Activated CD4-positive, alpha-beta memory T cell treated with anti-CD3 and anti-CD28 coated beads, Interleukin-2, amount 10 ng/mL, durations not matched to agents 7 days and 5 days (primary cell): ENCODE results near the gene PDE7B. TPM values are rescaled to one million over a fixed set of nuclear protein-coding genes. Genes with fewer than 3 reads are reported as not detected.

Experiments used
- CTCF ChIA-PET: fragments of 350-600 bp; sonication (Branson Sonifier 250); formaldehyde crosslinking; loops from one replicate; lab custom pipeline; 2021; ENCODE audit warnings: antibody characterized with exemption, inconsistent platforms; lab: Charles Lee
- POLR2A ChIA-PET: fragments of 350-600 bp; sonication (Branson Sonifier 250); formaldehyde crosslinking; loops from one replicate; lab custom pipeline; 2021; ENCODE audit warnings: antibody characterized with exemption; lab: Charles Lee
- DNase-seq: peaks from one replicate; pipeline ENCODE4 v3.0.0-alpha.2; 2020
- H3K27ac Mint-ChIP-seq: one replicate; pipeline ENCODE4 v1.8.0; 2021; ENCODE audit warnings: mild to moderate bottlenecking, mixed read lengths
- H3K27me3 Mint-ChIP-seq: one replicate; pipeline ENCODE4 v1.8.0; 2021; ENCODE audit warnings: mixed read lengths
- H3K36me3 Mint-ChIP-seq: one replicate; pipeline ENCODE4 v1.8.0; 2021; ENCODE audit warnings: low read depth, mixed read lengths
- H3K4me1 Mint-ChIP-seq: one replicate; pipeline ENCODE4 v1.8.0; 2021; ENCODE audit warnings: mixed read lengths
- H3K4me3 Mint-ChIP-seq: one replicate; pipeline ENCODE4 v1.8.0; 2021; ENCODE audit warnings: mild to moderate bottlenecking, mixed read lengths
- H3K9me3 Mint-ChIP-seq: one replicate; pipeline ENCODE4 v1.8.0; 2021; ENCODE audit warnings: mixed read lengths
- total RNA-seq, 2 experiments: library from RNA; stranded (reverse); gene quantifications; one replicate each; pipeline ENCODE4 v1.2.3, GENCODE V29; 2021

Gene PDE7B
- total RNA-seq, 2 experiments from 2014 or later, result 0.68 to 0.95 TPM

- POLR2A ChIA-PET, result no interaction called here
- DNase-seq, result no peak
Measured at GRCh38 chr6:136181861-136182260, 330.4 kb downstream of the PDE7B start.

DNA sequence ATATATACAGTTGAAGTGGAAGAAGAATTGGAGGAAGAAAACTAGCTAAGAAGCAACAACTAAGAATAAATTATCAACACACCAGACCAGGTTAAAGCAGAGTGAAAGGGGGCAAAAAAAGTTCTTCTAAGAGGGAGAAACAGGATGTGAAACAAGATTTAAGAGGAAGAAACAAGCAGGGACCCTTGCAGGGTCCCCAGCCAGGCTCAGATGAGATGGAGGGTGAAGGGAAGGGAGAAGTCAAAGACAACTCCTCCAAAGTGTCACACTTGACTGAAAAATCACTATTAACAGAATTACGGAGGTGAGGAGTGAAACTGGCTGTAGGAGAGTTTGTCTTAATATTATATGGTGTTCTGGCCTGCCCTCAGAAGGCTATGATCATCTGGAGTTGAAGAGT is 333.2 kb downstream of the PDE7B start:
- H3K27ac Mint-ChIP-seq, result no peak overlapping the region
- ChIA-PET CTCF (no interaction called here), POLR2A (no interaction called here)
- H3K4me1 Mint-ChIP-seq, result no peaks in the 10 kb centered on the region
- no peaks in the 10 kb centered on the region for H3K36me3 Mint-ChIP-seq
- H3K9me3 Mint-ChIP-seq, result no peaks in the 10 kb centered on the region
- no peak overlapping the region for H3K4me3 Mint-ChIP-seq
- no peak for DNase-seq
- peaks cover 4% of the 10 kb centered on the region for H3K27me3 Mint-ChIP-seq

More at GRCh38 chr6:136181861-136182260, 330.4 kb downstream of the PDE7B start:
- Mint-ChIP-seq H3K27ac (no peak overlapping the region), H3K27me3 (peaks cover 12% of the 10 kb centered on the region), H3K36me3 (no peaks in the 10 kb centered on the region), H3K9me3 (no peaks in the 10 kb centered on the region), H3K4me1 (no peaks in the 10 kb centered on the region), H3K4me3 (no peak overlapping the region)
- CTCF ChIA-PET, result no interaction called here

DNA sequence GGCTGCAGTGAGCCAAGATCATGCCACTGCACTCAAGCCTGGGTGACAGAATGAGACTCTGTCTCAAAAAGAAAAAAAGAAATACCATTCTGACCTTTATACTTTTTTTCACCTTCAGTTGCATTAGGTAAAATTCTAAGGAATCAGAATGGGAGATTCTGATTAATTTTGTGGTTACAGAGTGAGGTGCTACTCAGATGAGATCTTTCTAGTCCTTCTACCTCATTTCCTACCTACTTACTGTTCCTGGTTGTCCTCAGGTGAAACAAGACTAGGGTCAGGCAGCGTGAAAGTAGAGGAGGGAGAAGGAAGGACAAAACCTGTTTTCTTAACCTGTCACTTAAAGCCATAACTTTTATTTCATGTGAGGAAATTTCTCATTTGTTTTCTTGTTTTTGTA is 334.9 kb downstream of the PDE7B start:
- Mint-ChIP-seq H3K36me3 (no peaks in the 10 kb centered on the region), H3K27ac (no peak overlapping the region), H3K4me1 (no peaks in the 10 kb centered on the region), H3K27me3 (peaks cover 8% of the 10 kb centered on the region), H3K4me3 (no peak overlapping the region), H3K9me3 (no peaks in the 10 kb centered on the region)
- ChIA-PET CTCF (no interaction called here), POLR2A (no interaction called here)
- DNase-seq, result no peak

DNA sequence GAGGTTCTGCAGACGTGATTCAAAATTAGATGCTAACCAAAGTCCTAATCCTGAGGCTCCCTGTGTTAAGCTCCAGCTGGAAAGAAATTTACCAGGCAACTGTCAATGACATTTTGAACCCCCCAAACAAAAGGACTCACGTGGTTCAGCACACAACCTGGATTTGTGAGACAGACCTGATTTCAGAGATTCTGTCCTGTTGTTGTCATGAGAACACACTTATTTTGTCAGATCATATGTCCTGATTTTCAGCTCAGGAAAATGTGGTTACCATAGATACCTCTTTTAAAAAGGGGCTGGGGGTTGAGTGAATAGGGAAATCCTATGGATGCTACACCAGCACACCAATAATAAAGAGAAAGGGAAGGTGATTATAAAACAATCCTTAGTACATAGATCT is 337.0 kb downstream of the PDE7B start:
- ChIA-PET CTCF (no interaction called here), POLR2A (no interaction called here)
- Mint-ChIP-seq H3K4me3 (no peak overlapping the region), H3K27ac (no peak overlapping the region), H3K36me3 (no peaks in the 10 kb centered on the region), H3K4me1 (no peaks in the 10 kb centered on the region), H3K27me3 (peaks cover 9% of the 10 kb centered on the region), H3K9me3 (no peaks in the 10 kb centered on the region)
- no peak for DNase-seq

- DNase-seq, result no peak
- Mint-ChIP-seq H3K4me3 (no peak overlapping the region), H3K4me1 (no peaks in the 10 kb centered on the region), H3K27me3 (peaks cover 11% of the 10 kb centered on the region), H3K36me3 (no peaks in the 10 kb centered on the region), H3K9me3 (no peaks in the 10 kb centered on the region), H3K27ac (no peak overlapping the region)
- CTCF ChIA-PET, result no interaction called here
- POLR2A ChIA-PET, result no interaction called here
Measured at GRCh38 chr6:136189104-136189503, 337.6 kb downstream of the PDE7B start.

GRCh38 chr6:136191606-136192312 is 340.3 kb downstream of the PDE7B start:
- Mint-ChIP-seq H3K4me3 (no peak overlapping the region), H3K27me3 (peaks cover 15% of the 10 kb centered on the region), H3K36me3 (no peaks in the 10 kb centered on the region), H3K9me3 (no peaks in the 10 kb centered on the region), H3K4me1 (no peaks in the 10 kb centered on the region), H3K27ac (no peak overlapping the region)
- ChIA-PET POLR2A (no interaction called here), CTCF (no interaction called here)
- no peak for DNase-seq

GRCh38 chr6:136192902-136193301 is 341.4 kb downstream of the PDE7B start:
- no peak overlapping the region for H3K4me3 Mint-ChIP-seq
- no peak for DNase-seq
- peaks cover 15% of the 10 kb centered on the region for H3K27me3 Mint-ChIP-seq
- no peaks in the 10 kb centered on the region for H3K9me3 Mint-ChIP-seq
- no peaks in the 10 kb centered on the region for H3K36me3 Mint-ChIP-seq
- CTCF ChIA-PET, result no interaction called here
- H3K27ac Mint-ChIP-seq, result no peak overlapping the region
- no peaks in the 10 kb centered on the region for H3K4me1 Mint-ChIP-seq
- POLR2A ChIA-PET, result no interaction called here

- no peak overlapping the region for H3K4me3 Mint-ChIP-seq
- no peak overlapping the region for H3K27ac Mint-ChIP-seq
- CTCF ChIA-PET, result interaction anchor here (1.0 kb wide), 1 partner anchor 25 kb away, joined by 3 read pairs; no protein-coding TSS in a partner anchor
- no peaks in the 10 kb centered on the region for H3K9me3 Mint-ChIP-seq
- POLR2A ChIA-PET, result no interaction called here
- DNase-seq, result no peak
- H3K27me3 Mint-ChIP-seq, result peaks cover 6% of the 10 kb centered on the region
- no peaks in the 10 kb centered on the region for H3K4me1 Mint-ChIP-seq
- H3K36me3 Mint-ChIP-seq, result no peaks in the 10 kb centered on the region
Measured at GRCh38 chr6:136201732-136202131, 350.2 kb downstream of the PDE7B start.

DNA sequence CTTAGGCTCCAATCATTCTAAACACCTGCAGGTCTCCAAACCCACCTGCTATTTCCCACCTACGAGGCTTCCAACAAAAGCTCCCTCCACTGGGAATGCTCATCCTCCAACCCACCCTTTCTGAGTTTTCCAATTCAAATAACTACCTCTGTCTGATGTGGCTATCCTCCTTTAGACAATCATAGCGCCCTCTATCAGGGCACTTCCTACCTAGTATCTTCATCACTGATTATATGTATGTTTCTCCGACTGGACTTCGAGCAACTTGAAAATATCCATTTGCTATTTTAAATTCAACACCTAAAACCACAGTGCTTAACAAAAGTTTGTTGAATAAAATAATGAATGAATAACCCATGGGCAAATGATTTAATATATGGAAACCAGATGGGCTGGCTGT is 357.3 kb downstream of the PDE7B start:
- ChIA-PET POLR2A (no interaction called here), CTCF (no interaction called here)
- Mint-ChIP-seq H3K27ac (no peak overlapping the region), H3K9me3 (no peaks in the 10 kb centered on the region), H3K36me3 (no peaks in the 10 kb centered on the region), H3K27me3 (peaks cover 2% of the 10 kb centered on the region), H3K4me3 (no peak overlapping the region), H3K4me1 (no peaks in the 10 kb centered on the region)
- no peak for DNase-seq

DNA sequence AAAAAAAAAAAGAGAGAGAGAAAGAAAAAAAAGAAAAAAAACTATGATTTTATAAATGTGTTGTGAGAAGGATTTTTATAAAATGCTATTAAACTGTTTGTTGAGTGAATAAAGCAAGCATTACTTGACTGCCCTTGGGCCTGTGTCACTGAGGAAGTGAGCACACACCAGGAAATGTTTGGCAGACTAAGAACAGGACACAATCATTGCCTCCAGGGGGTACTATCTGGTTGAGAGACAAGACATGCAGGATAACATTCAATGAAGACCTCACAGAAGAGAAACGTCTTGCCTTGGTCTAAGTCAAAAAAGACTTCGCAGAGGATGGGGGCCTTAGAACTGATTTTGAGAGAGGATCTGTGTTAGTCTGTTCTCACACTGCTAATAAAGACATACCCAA is 358.0 kb downstream of the PDE7B start:
- CTCF ChIA-PET, result no interaction called here
- no peak overlapping the region for H3K27ac Mint-ChIP-seq
- POLR2A ChIA-PET, result no interaction called here
- H3K9me3 Mint-ChIP-seq, result no peaks in the 10 kb centered on the region
- no peak for DNase-seq
- H3K27me3 Mint-ChIP-seq, result peaks cover 2% of the 10 kb centered on the region
- H3K36me3 Mint-ChIP-seq, result no peaks in the 10 kb centered on the region
- no peak overlapping the region for H3K4me3 Mint-ChIP-seq
- no peaks in the 10 kb centered on the region for H3K4me1 Mint-ChIP-seq

DNA sequence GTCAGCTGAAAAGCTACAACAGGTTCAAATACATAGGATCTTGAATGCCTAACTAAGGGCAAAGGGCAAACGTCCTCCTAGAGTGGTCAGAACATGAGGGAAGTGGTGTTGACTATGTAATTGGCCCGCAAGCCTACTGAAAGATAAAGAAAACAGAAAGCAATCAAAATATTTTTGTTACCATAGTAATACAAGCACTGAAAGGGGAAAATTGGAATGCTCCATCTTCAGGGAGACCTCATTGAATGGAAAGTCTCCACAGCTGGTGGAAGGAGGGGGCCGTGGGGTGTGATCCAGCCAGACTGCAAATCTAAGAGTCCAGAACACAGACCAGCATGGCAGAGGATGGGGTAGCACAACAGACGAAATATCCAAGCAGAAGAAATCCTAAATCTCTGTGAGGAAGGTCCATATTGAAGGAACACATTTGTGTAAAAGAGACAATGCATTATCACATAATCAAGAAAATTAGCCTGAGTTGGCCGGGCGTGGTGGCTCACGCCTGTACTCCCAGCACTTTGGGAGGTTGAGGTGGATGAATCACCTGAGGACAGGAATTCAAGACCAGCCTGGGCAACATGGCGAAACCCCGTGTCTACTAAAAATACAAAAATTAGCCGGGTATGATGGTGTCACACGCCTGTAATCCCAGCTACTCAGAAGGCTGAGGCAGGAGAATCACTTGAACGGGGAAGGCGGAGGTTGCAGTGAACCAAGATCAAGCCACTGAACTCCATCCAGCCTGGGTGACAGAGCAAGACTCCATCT is 359.1 kb downstream of the PDE7B start:
- Mint-ChIP-seq H3K4me1 (no peaks in the 10 kb centered on the region), H3K27ac (no peak overlapping the region), H3K4me3 (no peak overlapping the region), H3K27me3 (peaks cover 2% of the 10 kb centered on the region), H3K9me3 (no peaks in the 10 kb centered on the region), H3K36me3 (no peaks in the 10 kb centered on the region)
- POLR2A ChIA-PET, result no interaction called here
- CTCF ChIA-PET, result interaction anchor here (2.6 kb wide), 1 partner anchor 16 kb away, joined by 7 read pairs; no protein-coding TSS in a partner anchor
- no peak for DNase-seq

DNA sequence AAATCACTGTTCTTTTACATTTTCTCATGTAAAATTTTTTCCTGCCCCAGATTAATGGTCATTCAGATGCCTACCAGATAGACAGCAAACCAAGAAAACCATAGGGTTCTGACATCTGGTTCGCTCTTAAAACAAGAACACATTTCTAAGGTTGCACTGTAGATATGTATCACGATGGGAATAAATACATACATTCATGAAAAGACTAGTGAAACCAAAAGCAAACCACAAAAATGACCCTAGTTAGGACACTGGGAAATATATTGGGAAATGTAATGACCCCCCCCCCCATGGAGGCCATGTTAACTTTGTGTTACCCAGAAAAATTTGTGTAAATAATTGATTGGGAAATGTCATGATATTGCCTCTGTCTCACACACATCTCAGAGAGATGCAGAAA is 361.1 kb downstream of the PDE7B start:
- POLR2A ChIA-PET, result no interaction called here
- CTCF ChIA-PET, result interaction anchor here (0.7 to 2.6 kb wide), 2 partner anchors 14 to 608 kb away, joined by 3 to 7 read pairs; no protein-coding TSS in a partner anchor
- H3K4me3 Mint-ChIP-seq, result no peak overlapping the region

GRCh38 chr6:136213012-136213539 is 361.6 kb downstream of the PDE7B start:
- no peak overlapping the region for H3K27ac Mint-ChIP-seq

More for the DNA sequence above, 361.1 kb downstream of the PDE7B start:
- Mint-ChIP-seq H3K9me3 (no peaks in the 10 kb centered on the region), H3K36me3 (no peaks in the 10 kb centered on the region), H3K27me3 (no peaks in the 10 kb centered on the region), H3K27ac (no peak overlapping the region), H3K4me1 (no peaks in the 10 kb centered on the region)
- DNase-seq, result no peak

More at GRCh38 chr6:136213012-136213539, 361.6 kb downstream of the PDE7B start:
- no peaks in the 10 kb centered on the region for H3K4me1 Mint-ChIP-seq
- ChIA-PET CTCF (interaction anchor here (0.7 to 2.6 kb wide), 2 partner anchors 13 to 607 kb away, joined by 3 to 7 read pairs; no protein-coding TSS in a partner anchor), POLR2A (no interaction called here)
- H3K4me3 Mint-ChIP-seq, result no peak overlapping the region
- no peaks in the 10 kb centered on the region for H3K9me3 Mint-ChIP-seq
- H3K27me3 Mint-ChIP-seq, result peaks cover 3% of the 10 kb centered on the region
- H3K36me3 Mint-ChIP-seq, result no peaks in the 10 kb centered on the region
- DNase-seq, result no peak
